ENCODE data around the gene B3GAT1. TPM values are rescaled to one million over a fixed set of nuclear protein-coding genes. Genes with fewer than 3 reads are reported as not detected.
A peak's percentile ranks its signal among the peaks of the same experiment; 100 is the strongest.

The B3GAT1 gene
- total and polyA plus RNA-seq, 2 of the 13 experiments (the other 11 are each of a cell fraction or from before 2014, with no cell fraction given): not detected

DNA sequence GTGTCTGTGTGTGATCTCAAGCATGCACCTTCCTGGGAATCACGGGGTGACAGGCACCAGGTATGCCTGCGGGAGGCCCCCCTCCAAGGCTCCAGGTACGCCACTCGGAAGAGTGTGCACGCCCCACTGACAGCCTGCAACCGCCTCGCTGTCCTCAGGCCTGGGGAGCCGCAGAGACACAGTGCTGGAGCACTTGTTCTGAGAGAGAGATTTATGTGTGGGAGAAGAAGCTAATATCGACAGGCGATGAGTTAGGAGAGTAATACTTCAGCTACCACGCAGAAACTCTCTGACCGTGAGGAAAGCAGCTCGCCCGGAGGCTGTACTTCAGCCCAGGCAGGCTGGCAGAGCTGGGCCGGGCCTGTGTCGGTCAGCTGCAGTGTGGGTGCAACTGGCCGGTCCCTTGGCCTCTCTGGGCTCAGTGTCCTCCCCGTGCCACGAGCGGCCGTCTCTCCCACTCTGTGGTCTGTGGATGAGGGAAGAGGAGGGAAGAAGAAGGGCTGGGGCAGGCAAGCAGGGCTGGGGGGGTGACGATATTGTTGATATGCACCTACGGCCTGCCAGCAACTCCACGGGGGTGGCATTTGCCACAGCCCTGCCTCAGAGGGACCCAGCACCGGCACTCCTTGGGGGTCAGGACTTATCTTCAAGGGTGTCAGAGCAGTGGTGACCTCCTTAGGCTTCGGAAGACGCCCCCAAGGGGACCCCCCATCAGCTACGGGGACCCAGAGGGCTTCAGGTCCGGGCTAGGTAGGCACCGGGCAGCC lies 7.3 kb downstream of the B3GAT1 start:
- no peaks in the 10 kb centered on the region for H4K20me1 ChIP-seq (ENCODE audit: insufficient read depth, low read length)
- in situ Hi-C loops (cut with HindIII; ENCODE audit: extremely low pct_ligation_motif_present, low pct_unique_long_range_greater_than_20kb): no loop called here
- intact Hi-C loops (cut with micrococcal nuclease; ENCODE audit: unreplicated experiment): no loop called here
- H3K27ac ChIP-seq (ENCODE audit: extremely low read length, insufficient read depth, low read length): no peak overlapping the region
- peaks cover 3 to 44% of the 10 kb centered on the region in 2 experiments; a peak in 4 of 5 replicates for H3K27me3 ChIP-seq (ENCODE audit: control insufficient read depth in 1 of 2, insufficient read depth in 2 of 2, low read length in 2 of 2)
- 16% methylated on average over 11 of the region's 30 CpGs for WGBS (ENCODE audit: low lambda C conversion rate)
- FAIRE-seq (no peak), ATAC-seq (peak; percentile 28; the same call in 2 of the 3 replicates), DNase-seq (ENCODE audit: low spot score) (no peak)
- no peak overlapping the region for H3K9ac ChIP-seq (ENCODE audit: insufficient read depth, low read depth, low read length)
- no peaks in the 10 kb centered on the region for H3K4me1 ChIP-seq (ENCODE audit: insufficient read depth, low read length)
- H3K36me3 ChIP-seq (replicated peaks in 1 of 2; ENCODE audit: control insufficient read depth in 1 of 2, insufficient read depth in 2 of 2, low read length in 2 of 2): no peaks in the 10 kb centered on the region
- H3K79me2 ChIP-seq (ENCODE audit: insufficient read depth, low read length): no peaks in the 10 kb centered on the region
- ChIA-PET POLR2A (no interaction called here), CTCF (ENCODE audit: low intra/inter-chr PET ratio, low total read pairs) (no interaction called here)
- H3K9me3 ChIP-seq (ENCODE audit: low read length): no peaks in the 10 kb centered on the region
- H2AFZ ChIP-seq (ENCODE audit: low read length): no peak overlapping the region
- no peak overlapping the region for H3K4me2 ChIP-seq (ENCODE audit: low read depth, low read length)
- no peak overlapping the region for H3K4me3 ChIP-seq (replicated peaks in 1 of 3; ENCODE audit: insufficient read depth in 1 of 3, low read depth in 2 of 3, low read length in 3 of 3)
- no TSS peak for BruUV-seq (replicated peaks)
- TF ChIP-seq EED (CRISPR knock-in tag; IDR thresholded peaks at IDR 0.05): no peak
- TF ChIP-seq ZNF431 (CRISPR knock-in tag; IDR thresholded peaks at IDR 0.05; ENCODE audit: borderline replicate concordance, low read depth): no peak
- TF ChIP-seq ZNF737 (CRISPR knock-in tag; IDR thresholded peaks at IDR 0.05; ENCODE audit: borderline replicate concordance): no peak
- TF ChIP-seq CREB1 (IDR thresholded peaks at IDR 0.05): no peak
- TF ChIP-seq CREB1 (CRISPR knock-in tag; IDR thresholded peaks at IDR 0.05): no peak
- TF ChIP-seq, protein P1, sequence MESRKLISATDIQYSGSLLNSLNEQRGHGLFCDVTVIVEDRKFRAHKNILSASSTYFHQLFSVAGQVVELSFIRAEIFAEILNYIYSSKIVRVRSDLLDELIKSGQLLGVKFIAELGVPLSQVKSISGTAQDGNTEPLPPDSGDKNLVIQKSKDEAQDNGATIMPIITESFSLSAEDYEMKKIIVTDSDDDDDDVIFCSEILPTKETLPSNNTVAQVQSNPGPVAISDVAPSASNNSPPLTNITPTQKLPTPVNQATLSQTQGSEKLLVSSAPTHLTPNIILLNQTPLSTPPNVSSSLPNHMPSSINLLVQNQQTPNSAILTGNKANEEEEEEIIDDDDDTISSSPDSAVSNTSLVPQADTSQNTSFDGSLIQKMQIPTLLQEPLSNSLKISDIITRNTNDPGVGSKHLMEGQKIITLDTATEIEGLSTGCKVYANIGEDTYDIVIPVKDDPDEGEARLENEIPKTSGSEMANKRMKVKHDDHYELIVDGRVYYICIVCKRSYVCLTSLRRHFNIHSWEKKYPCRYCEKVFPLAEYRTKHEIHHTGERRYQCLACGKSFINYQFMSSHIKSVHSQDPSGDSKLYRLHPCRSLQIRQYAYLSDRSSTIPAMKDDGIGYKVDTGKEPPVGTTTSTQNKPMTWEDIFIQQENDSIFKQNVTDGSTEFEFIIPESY (CRISPR knock-in tag; IDR thresholded peaks at IDR 0.05): no peak
- TF ChIP-seq HDAC2 (CRISPR knock-in tag; IDR thresholded peaks at IDR 0.05): no peak
- TF ChIP-seq, protein P2, sequence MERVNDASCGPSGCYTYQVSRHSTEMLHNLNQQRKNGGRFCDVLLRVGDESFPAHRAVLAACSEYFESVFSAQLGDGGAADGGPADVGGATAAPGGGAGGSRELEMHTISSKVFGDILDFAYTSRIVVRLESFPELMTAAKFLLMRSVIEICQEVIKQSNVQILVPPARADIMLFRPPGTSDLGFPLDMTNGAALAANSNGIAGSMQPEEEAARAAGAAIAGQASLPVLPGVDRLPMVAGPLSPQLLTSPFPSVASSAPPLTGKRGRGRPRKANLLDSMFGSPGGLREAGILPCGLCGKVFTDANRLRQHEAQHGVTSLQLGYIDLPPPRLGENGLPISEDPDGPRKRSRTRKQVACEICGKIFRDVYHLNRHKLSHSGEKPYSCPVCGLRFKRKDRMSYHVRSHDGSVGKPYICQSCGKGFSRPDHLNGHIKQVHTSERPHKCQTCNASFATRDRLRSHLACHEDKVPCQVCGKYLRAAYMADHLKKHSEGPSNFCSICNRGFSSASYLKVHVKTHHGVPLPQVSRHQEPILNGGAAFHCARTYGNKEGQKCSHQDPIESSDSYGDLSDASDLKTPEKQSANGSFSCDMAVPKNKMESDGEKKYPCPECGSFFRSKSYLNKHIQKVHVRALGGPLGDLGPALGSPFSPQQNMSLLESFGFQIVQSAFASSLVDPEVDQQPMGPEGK (CRISPR knock-in tag; IDR thresholded peaks at IDR 0.05): no peak
- TF ChIP-seq, protein P3, sequence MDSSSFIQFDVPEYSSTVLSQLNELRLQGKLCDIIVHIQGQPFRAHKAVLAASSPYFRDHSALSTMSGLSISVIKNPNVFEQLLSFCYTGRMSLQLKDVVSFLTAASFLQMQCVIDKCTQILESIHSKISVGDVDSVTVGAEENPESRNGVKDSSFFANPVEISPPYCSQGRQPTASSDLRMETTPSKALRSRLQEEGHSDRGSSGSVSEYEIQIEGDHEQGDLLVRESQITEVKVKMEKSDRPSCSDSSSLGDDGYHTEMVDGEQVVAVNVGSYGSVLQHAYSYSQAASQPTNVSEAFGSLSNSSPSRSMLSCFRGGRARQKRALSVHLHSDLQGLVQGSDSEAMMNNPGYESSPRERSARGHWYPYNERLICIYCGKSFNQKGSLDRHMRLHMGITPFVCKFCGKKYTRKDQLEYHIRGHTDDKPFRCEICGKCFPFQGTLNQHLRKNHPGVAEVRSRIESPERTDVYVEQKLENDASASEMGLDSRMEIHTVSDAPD (CRISPR knock-in tag; IDR thresholded peaks at IDR 0.05): no peak
- no peak for TF ChIP-seq ZFP62 (CRISPR knock-in tag; IDR thresholded peaks at IDR 0.05)
- TF ChIP-seq PHF5A (CRISPR knock-in tag; IDR thresholded peaks at IDR 0.05; ENCODE audit: low read depth, unreplicated experiment): no peak
- no peak for TF ChIP-seq AGO1 (IDR thresholded peaks at IDR 0.05; ENCODE audit: low read depth, low read length, poor library complexity, severe bottlenecking)
